SK-N-SH treated with all-trans-retinoic acid at 6 μM for 48 hours (cell line): Measurements from ENCODE around the gene TMEM125.

ENCODE experiments used
- ATAC-seq: fragments of 200-7000 bp; cut with Tn5 transposase; 3 replicates; pipeline ENCODE4 v1.9.1; 2020; ENCODE audit warnings: mild to moderate bottlenecking, moderate library complexity
- ARNTL ChIP-seq: fragments of 450-650 bp; formaldehyde crosslinking; IDR thresholded peaks from 2 replicates; pipeline ENCODE4 v1.5.0; 2020; ENCODE audit warnings: low read depth, mild to moderate bottlenecking, moderate library complexity, borderline replicate concordance
- BACH2 ChIP-seq: fragments of 250-450 bp; sonication (Bioruptor Pico); IDR thresholded peaks from 2 replicates; pipeline ENCODE4 v1.9.0; 2021; ENCODE audit warnings: mild to moderate bottlenecking, borderline replicate concordance
- CREB5 ChIP-seq: fragments of 250-450 bp; sonication (Bioruptor Pico); IDR thresholded peaks from 2 replicates; pipeline ENCODE4 v1.5.1; 2020; ENCODE audit warnings: low read depth, mild to moderate bottlenecking, moderate library complexity
- CSRNP3 ChIP-seq: fragments of 250-450 bp; sonication (Bioruptor Pico); IDR thresholded peaks from 2 replicates; pipeline ENCODE4 v1.5.1; 2021; ENCODE audit warnings: mild to moderate bottlenecking, moderate library complexity
- ISL1 ChIP-seq: fragments of 250-450 bp; sonication (Bioruptor Pico); IDR thresholded peaks from 2 replicates; pipeline ENCODE4 v2.1.2; 2022; ENCODE audit warnings: mild to moderate bottlenecking, moderate library complexity
- OSR1 ChIP-seq: fragments of 250-450 bp; sonication (Bioruptor Pico); IDR thresholded peaks from 2 replicates; pipeline ENCODE4 v1.8.0; 2022; ENCODE audit warnings: moderate library complexity, mild to moderate bottlenecking, inconsistent platforms
- PATZ1 ChIP-seq: fragments of 250-450 bp; sonication (Bioruptor Pico); IDR thresholded peaks from 2 replicates; pipeline ENCODE4 v1.8.0; 2020; ENCODE audit warnings: mild to moderate bottlenecking, moderate library complexity, borderline replicate concordance
- POU6F1 ChIP-seq: fragments of 250-450 bp; sonication (Bioruptor Pico); IDR thresholded peaks from 2 replicates; pipeline ENCODE4 v1.8.0; 2021; ENCODE audit warnings: low read depth, mild to moderate bottlenecking, moderate library complexity, borderline replicate concordance
- PPARA ChIP-seq: fragments of 250-450 bp; sonication (Bioruptor Pico); IDR thresholded peaks from 2 replicates; pipeline ENCODE4 v1.5.0; 2020; ENCODE audit warnings: mild to moderate bottlenecking, borderline replicate concordance
- RARB ChIP-seq: fragments of 250-450 bp; sonication (Bioruptor Pico); IDR thresholded peaks from 2 replicates; pipeline ENCODE4 v1.8.0; 2021; ENCODE audit warnings: mild to moderate bottlenecking, moderate library complexity
- SNAI2 ChIP-seq: fragments of 250-450 bp; sonication (Bioruptor Pico); IDR thresholded peaks from 2 replicates; pipeline ENCODE4 v1.5.0; 2020; ENCODE audit warnings: mild to moderate bottlenecking, moderate library complexity
- TCF4 ChIP-seq: fragments of 250-450 bp; sonication (Bioruptor Pico); IDR thresholded peaks from 2 replicates; pipeline ENCODE4 v1.8.0; 2021; ENCODE audit warnings: mild to moderate bottlenecking, moderate library complexity, borderline replicate concordance
- TSHZ2 ChIP-seq: fragments of 250-450 bp; sonication (Bioruptor Pico); IDR thresholded peaks from 2 replicates; pipeline ENCODE4 v1.5.0; 2020; ENCODE audit warnings: mild to moderate bottlenecking, moderate library complexity
- ZC3H10 ChIP-seq: fragments of 250-450 bp; sonication (Bioruptor Pico); IDR thresholded peaks from 2 replicates; pipeline ENCODE4 v1.5.1; 2021; ENCODE audit warnings: mild to moderate bottlenecking, moderate library complexity
- ZFP3 ChIP-seq: fragments of 250-450 bp; sonication (Bioruptor Pico); IDR thresholded peaks from 2 replicates; pipeline ENCODE4 v1.5.0; 2020; ENCODE audit warnings: mild to moderate bottlenecking, moderate library complexity
- ZFP30 ChIP-seq: fragments of 450-650 bp; formaldehyde crosslinking; IDR thresholded peaks from 2 replicates; pipeline ENCODE4 v1.5.0; 2022; ENCODE audit warnings: mild to moderate bottlenecking, moderate library complexity
- ZNF8 ChIP-seq: fragments of 450-650 bp; formaldehyde crosslinking; IDR thresholded peaks from 2 replicates; pipeline ENCODE4 v1.5.0; 2020; ENCODE audit warnings: mild to moderate bottlenecking, moderate library complexity

Gene TMEM125

GRCh38 chr1:43298055-43298454 lies 28.3 kb downstream of the TMEM125 start (continued):
- TF ChIP-seq TSHZ2 (CRISPR knock-in tag) (no peak), CSRNP3 (no peak)

- ATAC-seq, result no peak
- TF ChIP-seq ISL1, result no peak
- no peak for TF ChIP-seq ZFP3 (CRISPR knock-in tag)
- no peak for TF ChIP-seq ZC3H10 (CRISPR knock-in tag)
- TF ChIP-seq TCF4, result no peak
- no peak for TF ChIP-seq ZNF8 (CRISPR knock-in tag)
- no peak for TF ChIP-seq PPARA (CRISPR knock-in tag)
- no peak for TF ChIP-seq ZFP30 (CRISPR knock-in tag)
- no peak for TF ChIP-seq PATZ1 (CRISPR knock-in tag)
- TF ChIP-seq CREB5 (CRISPR knock-in tag), result no peak
- TF ChIP-seq POU6F1 (CRISPR knock-in tag), result no peak
- TF ChIP-seq TSHZ2 (CRISPR knock-in tag), result no peak
- no peak for TF ChIP-seq SNAI2 (CRISPR knock-in tag)
- no peak for TF ChIP-seq RARB
- no peak for TF ChIP-seq ARNTL (CRISPR knock-in tag)
- TF ChIP-seq, all 23 proteins: peak for 0
These were observed 29.3 kb downstream of the TMEM125 start for GRCh38 chr1:43299101-43299500.

GRCh38 chr1:43300378-43301094 lies 30.8 kb downstream of the TMEM125 start, which contains the start of gene TIE1:
Gene TIE1, plus strand, starts transcription at chr1:43300982. Its CDS starts 90 bp downstream, at chr1:43301072.
- TF ChIP-seq BACH2 (CRISPR knock-in tag) (no peak), ARNTL (CRISPR knock-in tag) (no peak), ZC3H10 (CRISPR knock-in tag) (no peak), ZNF8 (CRISPR knock-in tag) (no peak), OSR1 (no peak), ZFP3 (CRISPR knock-in tag) (no peak)
- ATAC-seq, result no peak
